ENCODE data around the gene BANF1. TPM values are rescaled to one million over a fixed set of nuclear protein-coding genes. Genes with fewer than 3 reads are reported as not detected.

Gene BANF1
- total RNA-seq, 1 experiment from 2014 or later, result 124 TPM

GRCh38 chr11:65982824-65983588 lies 19.3 kb upstream of the BANF1 start:
- Histone ChIP-seq H3K27ac (ENCODE audit: low read length) (no peak overlapping the region), H3K4me1 (ENCODE audit: insufficient read depth, low read length) (no peaks in the 10 kb centered on the region), H4K20me1 (ENCODE audit: low read length) (no peaks in the 10 kb centered on the region), H3K27me3 (ENCODE audit: low read length) (no peaks in the 10 kb centered on the region), H3K9me3 (ENCODE audit: low read length) (no peaks in the 10 kb centered on the region), H3K9ac (ENCODE audit: low read length) (no peak overlapping the region), H3K79me2 (ENCODE audit: low read length) (no peaks in the 10 kb centered on the region), H2AFZ (ENCODE audit: low read length) (no peak overlapping the region), H3F3A (ENCODE audit: low read length, unreplicated experiment) (peaks cover 5% of the 10 kb centered on the region), H3K9me2 (replicated peaks; ENCODE audit: low read length) (no peaks in the 10 kb centered on the region), H3K36me3 (ENCODE audit: low read depth, low read length) (peaks cover 14% of the 10 kb centered on the region), H3K4me3 (ENCODE audit: low read length) (no peak overlapping the region), H3K4me2 (ENCODE audit: low read length) (no peak overlapping the region)
- intact Hi-C loops (cut with micrococcal nuclease), result loop anchor here (10.0 kb wide), 1 partner anchor 268 kb away; the partner anchor contains the start of gene KAT5
- TF ChIP-seq CTCF (conservative IDR thresholded peaks at IDR 0.05; ENCODE audit: low read depth, low read length) (no peak), EZH2phosphoT487 (IDR thresholded peaks at IDR 0.05; ENCODE audit: borderline replicate concordance, low read length) (no peak), EZH2 (IDR thresholded peaks at IDR 0.05; ENCODE audit: low read length, unreplicated experiment) (no peak)
- BruUV-seq (replicated peaks), result TSS peak; percentile 11
- ChIA-PET POLR2A (ENCODE audit: unreplicated experiment) (no interaction called here), CTCF (interaction anchor here (0.6 kb wide), 1 partner anchor 239 kb away, joined by 3 read pairs; no protein-coding TSS in a partner anchor)
- no peak for ATAC-seq
- DNase-seq, result no peak

- Histone ChIP-seq H3K79me2 (ENCODE audit: low read length) (no peaks in the 10 kb centered on the region), H3K9me2 (replicated peaks; ENCODE audit: low read length) (no peaks in the 10 kb centered on the region), H4K20me1 (ENCODE audit: low read length) (no peaks in the 10 kb centered on the region), H3F3A (ENCODE audit: low read length, unreplicated experiment) (peaks cover 5% of the 10 kb centered on the region), H3K27me3 (ENCODE audit: low read length) (no peaks in the 10 kb centered on the region), H3K9ac (ENCODE audit: low read length) (no peak overlapping the region), H2AFZ (ENCODE audit: low read length) (no peak overlapping the region), H3K4me1 (ENCODE audit: insufficient read depth, low read length) (no peaks in the 10 kb centered on the region), H3K4me3 (ENCODE audit: low read length) (no peak overlapping the region), H3K36me3 (ENCODE audit: low read depth, low read length) (peaks cover 10% of the 10 kb centered on the region), H3K9me3 (ENCODE audit: low read length) (no peaks in the 10 kb centered on the region), H3K27ac (ENCODE audit: low read length) (no peak overlapping the region), H3K4me2 (ENCODE audit: low read length) (no peak overlapping the region)
- ChIA-PET CTCF (no interaction called here), POLR2A (ENCODE audit: unreplicated experiment) (no interaction called here)
- DNase-seq (no peak), ATAC-seq (no peak)
- TF ChIP-seq CTCF (conservative IDR thresholded peaks at IDR 0.05; ENCODE audit: low read depth, low read length) (no peak), EZH2phosphoT487 (IDR thresholded peaks at IDR 0.05; ENCODE audit: borderline replicate concordance, low read length) (no peak), EZH2 (IDR thresholded peaks at IDR 0.05; ENCODE audit: low read length, unreplicated experiment) (no peak)
- no TSS peak for BruUV-seq (replicated peaks)
- intact Hi-C loops (cut with micrococcal nuclease), result loop anchor here (10.0 kb wide), 1 partner anchor 269 kb away; the partner anchor contains the start of gene KAT5
These were observed 18.7 kb upstream of the BANF1 start for GRCh38 chr11:65983589-65983987.

- Histone ChIP-seq H3K4me3 (ENCODE audit: low read length) (no peak overlapping the region), H3K4me2 (ENCODE audit: low read length) (no peak overlapping the region), H3K4me1 (ENCODE audit: insufficient read depth, low read length) (no peaks in the 10 kb centered on the region), H3K79me2 (ENCODE audit: low read length) (no peaks in the 10 kb centered on the region), H3K9me2 (replicated peaks; ENCODE audit: low read length) (no peaks in the 10 kb centered on the region), H3F3A (ENCODE audit: low read length, unreplicated experiment) (peaks cover 9% of the 10 kb centered on the region), H3K9me3 (ENCODE audit: low read length) (no peaks in the 10 kb centered on the region), H3K27ac (ENCODE audit: low read length) (no peak overlapping the region), H2AFZ (ENCODE audit: low read length) (no peak overlapping the region), H4K20me1 (ENCODE audit: low read length) (no peaks in the 10 kb centered on the region), H3K9ac (ENCODE audit: low read length) (no peak overlapping the region), H3K36me3 (ENCODE audit: low read depth, low read length) (peaks cover 3% of the 10 kb centered on the region; the same call in 1 of the 2 replicates), H3K27me3 (ENCODE audit: low read length) (no peaks in the 10 kb centered on the region)
- BruUV-seq (replicated peaks), result no TSS peak
- CTCF ChIA-PET, result no interaction called here
- DNase-seq, result no peak
- ATAC-seq, result no peak
- intact Hi-C loops (cut with micrococcal nuclease), result loop anchor here (10.0 kb wide), 1 partner anchor 273 kb away; the partner anchor contains the start of gene KAT5
- TF ChIP-seq CTCF (conservative IDR thresholded peaks at IDR 0.05; ENCODE audit: low read depth, low read length), result no peak
- no peak for TF ChIP-seq EZH2phosphoT487 (IDR thresholded peaks at IDR 0.05; ENCODE audit: borderline replicate concordance, low read length)
- TF ChIP-seq EZH2 (IDR thresholded peaks at IDR 0.05; ENCODE audit: low read length, unreplicated experiment), result no peak
- POLR2A ChIA-PET (ENCODE audit: unreplicated experiment), result no interaction called here
These were observed 15.0 kb upstream of the BANF1 start for GRCh38 chr11:65987336-65987735.

Measured in PC-3 (cell line).